Measurements from ENCODE around the gene DIDO1.

The DIDO1 gene

DNA sequence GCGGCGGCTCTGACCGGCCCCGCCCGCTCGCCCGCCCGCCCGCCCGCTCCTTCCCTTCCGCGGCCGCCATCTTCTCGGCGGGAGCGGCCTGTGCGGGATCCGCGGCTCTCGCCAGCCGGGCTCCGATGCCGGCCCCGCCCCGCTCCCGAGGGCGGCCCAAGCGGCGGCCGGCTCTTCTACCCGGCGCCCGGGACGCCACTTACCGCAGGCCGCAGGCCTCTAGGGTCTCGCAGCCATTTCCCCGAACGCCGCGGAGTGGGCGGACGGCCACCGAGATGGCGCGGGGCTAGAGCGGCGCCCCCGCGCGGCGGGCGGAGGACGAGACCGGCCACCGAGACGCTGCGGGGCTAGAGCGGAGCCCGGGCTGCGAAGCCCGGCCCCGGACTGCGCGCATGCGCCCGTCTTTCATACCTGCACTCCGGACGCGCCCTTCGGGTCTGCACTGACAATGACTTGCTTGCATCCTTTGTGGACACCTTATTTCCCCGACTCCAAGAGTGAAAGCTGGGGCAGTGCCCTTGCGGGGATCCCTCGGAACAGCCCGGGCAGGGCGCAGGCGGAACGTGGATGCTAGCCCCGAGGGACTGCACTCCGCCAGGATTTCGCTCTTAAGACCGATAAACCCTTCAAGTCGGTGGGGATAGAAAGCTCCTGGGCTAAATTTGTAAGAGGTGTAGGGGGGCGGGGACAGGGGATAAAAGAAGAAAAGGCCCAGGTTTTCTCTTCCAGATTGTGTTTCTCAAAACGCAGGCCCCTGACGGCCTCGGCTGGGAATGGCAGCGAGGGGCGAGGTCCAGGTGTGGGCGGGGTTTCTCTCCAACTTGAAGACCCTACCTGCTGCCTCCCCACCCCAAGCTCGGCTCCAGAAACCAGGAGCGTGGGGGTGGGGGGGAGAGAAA, at the start of gene DIDO1:
DIDO1 (minus strand) TSS at position 277 of the 899 bp plus-strand sequence.
- peak; percentile 90 for DNase-seq

DNA sequence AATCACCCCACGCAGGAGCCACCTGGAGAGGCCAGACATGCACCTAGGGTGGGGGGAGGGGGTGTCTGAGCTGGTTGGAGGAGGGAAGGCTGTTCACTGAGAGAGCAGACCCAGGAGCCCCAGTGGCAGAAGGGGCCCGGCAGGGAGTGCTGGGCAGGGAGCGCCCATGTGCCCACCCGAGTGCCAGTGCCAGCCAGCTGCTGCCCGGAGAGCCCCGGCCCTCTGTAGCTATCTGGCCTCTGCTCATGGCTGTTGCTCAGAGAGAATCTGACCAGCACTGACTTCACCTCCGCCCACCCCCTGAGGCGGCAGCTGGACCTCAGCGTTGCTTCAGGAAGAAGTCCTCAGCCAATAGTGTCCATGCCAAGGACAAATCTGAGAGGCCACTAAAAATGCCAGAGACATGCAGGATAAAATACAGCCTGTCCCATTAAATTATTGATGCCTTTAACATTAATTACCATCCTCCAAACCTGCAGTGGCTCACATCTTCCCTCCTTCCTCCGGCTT, 49.0 kb upstream of the DIDO1 start:
- DNase-seq: no peak

DNA sequence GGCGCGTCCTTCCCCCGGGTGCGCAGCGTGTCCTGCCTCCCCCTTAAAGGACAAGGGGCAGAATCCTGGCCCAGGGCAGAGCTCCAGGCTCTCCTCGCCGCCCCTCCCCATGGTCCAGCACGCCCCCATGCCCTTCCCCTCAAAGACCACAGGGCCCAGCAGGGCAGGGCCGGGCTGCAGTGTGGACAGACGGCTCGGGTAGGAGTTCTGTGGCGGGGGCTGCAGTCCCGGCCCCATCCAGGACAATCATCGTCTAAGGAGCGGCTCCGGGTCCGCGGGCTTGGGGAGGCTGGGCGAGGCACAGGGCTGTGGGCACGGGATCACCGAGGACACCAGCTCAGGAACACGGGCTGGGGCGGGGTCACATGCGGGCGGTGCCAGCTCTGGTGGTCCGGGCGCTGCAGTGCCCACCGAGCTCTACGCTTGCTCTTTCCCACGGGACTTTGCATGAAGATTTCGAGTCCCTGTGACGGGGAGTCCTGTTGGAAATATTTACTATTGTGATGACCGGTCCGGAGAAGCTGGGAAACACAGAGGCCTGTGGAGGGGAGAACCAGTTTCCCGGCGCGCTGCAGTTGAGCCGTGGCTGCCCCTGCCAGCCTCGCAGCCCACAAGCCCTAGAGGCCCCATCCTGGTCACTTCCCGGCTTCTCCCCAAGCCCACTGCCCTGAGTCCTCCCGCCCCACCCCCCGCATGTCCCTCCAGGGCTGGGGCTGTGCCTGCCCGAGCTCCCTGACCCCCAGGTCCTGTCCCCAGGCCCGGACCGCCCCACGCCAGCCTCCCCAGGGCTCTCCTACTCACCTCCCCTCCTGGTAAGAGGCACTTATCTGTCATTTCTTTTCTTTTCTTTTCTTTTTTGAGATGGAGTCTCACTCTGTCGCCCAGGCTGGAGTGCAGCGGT, 46.8 kb upstream of the DIDO1 start:
- DNase-seq: no peak

DNA sequence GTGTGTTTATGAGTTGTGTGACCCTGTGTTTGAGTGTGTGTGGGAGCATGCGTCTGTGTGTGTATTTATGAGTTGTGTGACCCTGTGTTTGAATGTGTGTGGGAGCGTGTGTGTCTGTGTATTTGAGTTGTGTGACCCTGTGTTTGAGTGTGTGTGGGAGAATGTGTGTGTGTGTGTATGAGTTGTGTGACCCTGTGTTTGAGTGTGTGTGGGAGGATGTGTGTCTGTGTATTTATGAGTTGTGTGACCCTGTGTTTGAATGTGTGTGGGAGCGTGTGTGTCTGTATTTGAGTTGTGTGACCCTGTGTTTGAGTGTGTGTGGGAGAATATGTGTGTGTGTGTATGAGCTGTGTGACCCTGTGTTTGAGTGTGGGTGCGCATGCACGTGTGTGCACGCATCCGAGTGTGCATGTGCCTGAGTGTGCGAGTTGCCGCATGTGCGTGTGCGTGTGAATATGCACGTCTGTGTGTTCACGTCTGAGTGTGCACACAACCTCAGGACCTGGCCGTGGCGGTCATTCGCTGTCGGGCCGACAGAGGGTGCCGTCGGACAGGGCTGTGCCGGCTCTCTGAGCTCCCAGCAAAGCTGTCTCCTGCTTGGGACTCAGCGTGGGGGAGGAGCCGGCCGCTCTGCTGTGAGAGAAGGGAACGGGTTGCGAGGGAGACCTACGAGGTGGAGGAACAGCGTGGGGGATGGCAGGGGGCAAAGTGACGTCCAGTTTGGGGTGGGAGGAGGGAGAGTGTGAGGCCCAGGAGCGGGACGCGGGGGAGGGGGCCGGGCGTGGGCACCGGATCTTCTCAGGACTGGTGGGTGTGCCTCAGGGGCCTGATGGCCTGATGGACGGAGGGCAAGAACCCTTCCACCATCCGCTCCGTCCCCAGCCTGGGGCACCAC, 45.9 kb upstream of the DIDO1 start:
- DNase-seq: peak; percentile 89

DNA sequence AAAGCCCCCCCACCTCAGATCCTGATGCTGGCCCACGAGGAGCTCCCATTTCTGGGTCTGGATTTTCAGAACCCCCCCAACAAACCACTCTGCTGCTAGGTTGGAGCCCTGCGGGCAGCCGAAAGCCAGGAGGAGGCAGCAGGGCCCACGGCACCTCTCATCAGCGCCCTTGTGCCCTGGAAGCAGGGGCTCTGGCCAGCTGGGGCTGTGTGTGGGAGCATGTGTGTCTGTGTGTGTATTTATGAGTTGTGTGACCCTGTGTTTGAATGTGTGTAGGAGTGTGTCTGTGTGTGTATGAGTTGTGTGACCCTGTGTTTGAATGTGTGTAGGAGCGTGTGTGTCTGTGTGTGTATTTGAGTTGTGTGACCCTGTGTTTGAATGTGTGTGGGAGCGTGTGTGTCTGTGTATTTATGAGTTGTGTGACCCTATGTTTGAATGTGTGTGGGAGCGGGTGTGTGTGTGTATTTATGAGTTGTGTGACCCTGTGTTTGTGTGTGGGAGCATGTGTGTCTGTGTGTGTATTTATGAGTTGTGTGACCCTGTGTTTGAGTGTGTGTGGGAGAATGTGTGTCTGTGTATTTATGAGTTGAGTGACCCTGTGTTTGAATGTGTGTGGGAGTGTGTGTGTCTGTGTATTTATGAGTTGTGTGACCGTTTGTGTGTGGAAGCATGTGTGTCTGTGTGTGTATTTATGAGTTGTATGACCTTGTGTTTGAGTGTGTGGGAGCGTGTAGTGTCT, 45.1 kb upstream of the DIDO1 start:
- no peak for DNase-seq

DNA sequence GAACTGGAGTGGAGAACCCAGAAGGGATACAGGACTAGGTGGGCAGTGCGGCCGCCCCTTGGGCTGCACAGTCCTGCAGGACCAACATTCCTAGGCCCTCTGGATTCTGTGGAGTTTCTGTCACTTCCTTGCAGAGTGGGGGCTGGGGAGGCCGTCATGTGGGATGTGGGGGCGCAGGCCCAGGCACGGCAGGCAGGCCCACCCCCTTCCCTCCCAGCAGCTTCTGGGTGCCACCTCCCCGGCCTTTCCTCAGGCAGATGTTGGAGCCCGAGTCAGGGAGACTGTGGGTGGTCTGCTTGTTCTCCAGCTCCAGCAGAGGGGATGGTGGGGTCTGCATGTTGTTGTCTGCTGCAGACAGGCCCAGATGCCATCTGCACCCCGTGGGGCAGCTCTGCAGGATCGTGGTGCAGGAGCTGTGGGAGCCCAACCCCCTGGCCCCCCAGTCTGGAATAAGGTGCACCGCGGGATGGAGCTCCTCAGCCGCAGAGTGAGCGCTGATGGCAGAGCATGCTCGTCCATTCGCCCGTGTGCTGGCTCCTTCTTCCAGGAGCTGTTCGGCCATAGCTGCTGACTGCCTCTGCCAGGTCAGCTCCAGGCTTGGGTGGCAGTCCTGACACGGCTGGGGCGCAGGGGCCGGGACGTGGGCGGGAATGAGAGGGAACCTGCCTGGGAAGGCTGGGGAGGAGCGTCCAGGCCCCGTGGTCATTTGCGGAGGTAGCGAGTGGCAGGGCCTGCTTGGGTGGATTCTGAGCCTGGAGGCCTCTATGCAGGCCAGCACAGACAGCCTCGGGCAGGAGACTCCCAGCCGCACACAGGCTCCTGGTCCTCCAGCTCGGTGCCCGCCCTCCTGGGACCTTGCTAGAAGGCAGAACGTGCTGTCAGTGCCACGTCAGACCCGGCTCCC, 44.3 kb upstream of the DIDO1 start:
- no peak for DNase-seq

DNA sequence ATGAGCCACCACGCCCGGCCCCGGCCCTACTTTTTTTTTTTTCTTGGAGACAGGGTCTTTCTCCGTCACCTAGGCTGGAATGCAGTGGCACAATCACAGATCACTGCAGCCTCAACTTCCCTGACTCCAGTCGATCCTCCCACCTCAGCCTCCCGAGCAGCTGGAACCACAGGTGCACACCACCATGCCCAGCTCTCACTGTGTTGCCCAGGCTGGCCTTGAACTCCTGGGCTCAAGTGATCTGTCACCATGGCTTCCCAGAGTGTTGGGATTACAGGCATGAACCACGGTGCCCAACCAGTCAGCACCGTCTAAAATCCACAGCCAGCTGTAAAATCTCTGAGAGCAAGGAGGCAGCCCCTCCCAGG, 43.6 kb upstream of the DIDO1 start:
- no peak for DNase-seq

DNA sequence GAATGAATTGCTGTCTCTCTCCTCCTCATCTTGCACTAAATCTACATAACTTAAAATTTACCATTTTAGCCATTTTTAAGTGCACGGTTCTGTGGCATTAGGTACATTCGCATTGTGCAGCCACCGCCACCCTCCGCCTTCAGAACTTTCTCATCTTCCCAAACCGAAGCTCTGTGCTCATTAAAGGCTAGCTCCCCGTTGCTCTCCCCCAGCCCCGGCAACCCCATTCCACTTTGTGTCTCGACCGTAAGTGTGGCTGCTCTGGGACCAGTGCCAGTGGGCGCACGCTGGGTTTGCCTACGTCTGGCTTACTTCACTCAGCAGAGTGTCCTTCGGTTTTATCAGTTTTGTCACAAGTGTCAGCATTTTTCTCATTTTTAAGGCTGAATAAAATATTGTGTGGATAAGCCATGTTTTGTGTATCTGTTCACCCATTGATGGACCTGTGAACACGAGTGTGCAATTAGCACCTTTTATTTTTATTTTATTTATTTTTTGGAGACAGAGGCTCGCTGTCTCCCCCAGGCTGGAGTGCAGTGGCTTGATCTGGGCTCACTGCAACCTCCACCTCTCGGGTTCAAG, 43.0 kb upstream of the DIDO1 start:
- no peak for DNase-seq

DNA sequence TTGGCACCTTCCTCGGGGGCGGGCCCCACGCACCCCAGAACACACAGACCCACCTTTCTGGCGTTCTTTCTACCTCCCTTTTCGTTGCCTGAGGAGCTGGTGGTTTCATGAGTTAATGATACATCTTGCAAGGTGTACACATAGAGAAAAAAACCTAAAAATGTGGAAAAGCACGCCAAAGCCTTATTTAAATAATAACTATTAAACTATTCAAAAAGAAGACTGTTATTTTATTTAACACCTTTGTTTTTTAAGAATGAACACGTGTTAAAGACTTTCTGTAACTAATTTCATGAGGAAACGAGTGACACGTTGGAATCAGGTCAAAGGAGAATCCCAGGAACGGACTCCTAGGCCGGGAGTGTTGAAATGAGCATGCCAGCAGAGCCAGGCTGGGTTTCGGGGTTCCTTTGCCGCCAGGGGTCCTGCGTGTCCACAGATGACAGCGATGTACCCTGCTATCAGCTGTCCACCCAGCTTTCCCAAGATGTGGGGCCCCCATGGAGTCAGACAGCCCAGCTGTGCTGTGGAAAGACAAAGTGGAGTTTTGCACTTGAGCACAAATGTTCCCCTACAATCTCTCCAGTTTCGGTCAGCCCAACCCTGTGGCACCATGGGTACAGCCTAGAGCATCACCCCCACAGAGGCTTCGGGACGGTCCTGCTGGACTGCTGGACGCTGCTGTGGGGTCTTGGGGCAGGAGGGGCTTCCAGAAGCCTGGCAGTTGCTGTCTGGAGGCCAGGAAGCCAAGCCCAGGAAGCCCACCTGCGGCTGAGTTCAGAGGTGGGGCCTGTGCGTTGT, 42.3 kb upstream of the DIDO1 start:
- no peak for DNase-seq

DNA sequence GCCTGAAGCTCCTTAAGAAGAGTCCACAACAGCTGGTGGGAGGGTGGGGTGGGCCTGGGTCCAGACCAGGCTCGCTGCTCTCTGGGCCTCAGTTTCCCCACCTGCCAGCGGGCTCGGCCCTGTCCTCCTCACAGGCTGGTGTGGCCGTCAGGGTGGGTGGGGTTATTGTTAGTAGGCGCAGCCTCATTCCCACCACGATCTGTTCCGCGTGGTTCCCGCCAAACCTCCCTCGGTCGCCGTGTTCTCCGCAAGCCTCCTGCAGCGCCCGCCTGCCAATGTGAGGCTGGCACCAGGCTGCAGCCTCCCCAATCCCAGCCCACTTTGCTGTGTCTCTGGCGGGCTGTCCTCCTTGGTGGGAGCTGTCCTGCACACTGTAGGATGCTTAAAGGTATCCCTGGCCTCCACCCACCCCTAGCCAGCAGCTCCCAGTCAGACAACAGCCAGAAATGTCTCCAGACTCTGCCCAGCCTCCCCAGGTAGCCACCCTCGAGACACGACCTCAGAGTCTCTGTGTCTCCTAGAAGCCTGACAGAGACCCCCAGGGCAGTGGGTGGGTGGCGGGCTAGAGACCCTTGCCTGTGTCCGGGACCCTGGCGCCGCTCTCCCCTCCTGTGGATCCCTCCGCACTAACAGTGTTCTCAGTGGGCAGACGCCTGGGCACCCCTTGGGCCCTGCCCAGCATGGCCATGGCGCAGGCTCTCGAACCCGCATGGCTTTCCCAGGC, 41.5 kb upstream of the DIDO1 start:
- DNase-seq: no peak

DNA sequence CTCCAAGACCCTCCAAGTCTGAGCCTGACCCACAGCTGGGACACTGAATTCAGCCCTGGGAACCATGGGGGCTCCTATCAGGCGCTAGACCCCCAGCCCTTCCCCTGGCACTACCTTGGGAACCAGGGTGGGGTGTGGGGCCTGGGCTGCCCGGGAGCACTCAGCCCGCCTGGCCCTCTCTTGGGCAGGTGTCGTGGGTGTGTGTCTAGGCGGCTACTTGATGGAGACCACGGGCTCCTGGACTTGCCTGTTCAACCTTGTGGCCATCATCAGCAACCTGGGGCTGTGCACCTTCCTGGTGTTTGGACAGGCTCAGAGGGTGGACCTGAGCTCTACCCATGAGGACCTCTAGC, 40.8 kb upstream of the DIDO1 start:
- no peak for DNase-seq

DNA sequence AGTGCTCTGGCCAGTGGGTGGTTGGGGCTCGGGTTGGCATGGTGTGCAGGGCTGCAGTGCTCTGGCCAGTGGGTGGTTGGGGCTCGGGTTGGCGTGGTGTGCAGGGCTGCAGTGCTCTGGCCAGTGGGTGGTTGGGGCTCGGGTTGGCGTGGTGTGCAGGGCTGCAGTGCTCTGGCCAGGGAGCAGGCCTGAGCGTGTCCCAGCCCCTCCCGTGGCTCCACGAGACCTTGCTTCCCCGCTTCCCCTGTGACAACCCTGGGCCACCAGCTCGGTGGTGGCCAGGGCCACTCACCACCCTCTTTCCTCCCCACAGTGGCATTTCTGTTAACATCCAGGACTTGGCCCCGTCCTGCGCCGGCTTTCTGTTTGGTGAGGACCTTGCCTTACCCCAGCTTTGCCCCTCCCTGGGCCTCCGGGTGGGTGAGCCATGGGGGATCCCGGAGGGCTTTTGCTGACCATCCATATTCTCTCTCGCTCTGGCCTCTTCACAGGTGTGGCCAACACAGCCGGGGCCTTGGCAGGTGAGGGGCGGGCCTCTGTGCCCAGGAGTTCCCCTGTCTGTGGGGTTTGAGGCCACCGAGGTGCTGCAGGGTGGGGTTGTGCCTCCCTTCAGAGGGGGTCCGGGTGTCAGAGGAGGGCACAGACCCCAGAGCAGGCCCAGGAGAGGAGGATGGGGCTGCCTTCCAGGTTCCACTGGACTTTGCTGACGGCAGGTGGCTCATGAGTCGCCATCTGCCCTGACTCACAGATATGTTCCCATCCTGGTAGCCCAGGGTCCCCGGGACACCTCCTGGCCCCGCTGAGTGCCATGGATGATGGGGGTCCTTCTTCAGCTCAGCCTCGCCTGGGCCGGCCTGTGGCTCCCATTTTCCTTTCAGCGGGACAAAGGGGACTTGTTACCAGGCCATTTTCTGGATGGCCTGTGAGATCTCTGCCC, 40.2 kb upstream of the DIDO1 start:
- no peak for DNase-seq

DNA sequence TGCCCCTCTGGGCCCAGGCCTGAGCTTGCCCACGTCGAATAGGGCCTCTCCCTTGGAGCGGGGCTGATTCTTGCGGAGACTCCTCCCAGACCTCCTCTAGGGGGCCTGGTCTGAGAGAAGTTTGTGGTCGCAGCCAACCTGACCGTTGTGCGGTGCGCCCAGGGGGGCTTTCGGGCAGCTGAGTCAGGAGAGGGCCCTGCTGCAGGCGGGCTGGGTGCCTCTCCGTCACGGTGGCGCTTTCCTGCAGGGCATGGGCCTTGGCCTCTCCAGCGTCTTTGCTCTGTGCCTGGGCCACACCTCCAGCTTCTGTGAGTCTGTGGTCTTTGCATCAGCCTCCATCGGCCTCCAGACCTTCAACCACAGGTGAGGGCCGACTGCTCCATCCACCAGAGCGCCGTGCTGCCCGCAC, 39.1 kb upstream of the DIDO1 start:
- DNase-seq: no peak

DNA sequence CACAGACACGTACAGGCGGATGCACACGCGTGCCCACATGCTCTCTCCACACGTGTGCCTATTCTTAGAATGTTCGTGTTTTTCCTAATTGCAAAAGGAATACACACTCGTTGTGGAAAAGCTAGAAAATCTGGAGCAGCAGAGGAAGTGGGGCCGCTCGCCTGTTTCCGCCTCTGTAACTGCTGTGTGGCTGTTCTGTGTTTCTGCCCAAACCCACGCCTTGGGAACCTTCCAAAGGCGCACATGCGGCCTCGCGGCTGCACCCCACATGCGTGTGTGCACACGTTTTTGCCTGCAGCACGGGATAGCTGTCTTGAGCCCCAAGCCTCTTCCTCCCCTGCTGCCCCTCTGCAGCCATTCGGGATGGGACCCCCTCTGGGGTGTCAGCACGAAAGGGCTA, 38.4 kb upstream of the DIDO1 start:
- DNase-seq: no peak

DNA sequence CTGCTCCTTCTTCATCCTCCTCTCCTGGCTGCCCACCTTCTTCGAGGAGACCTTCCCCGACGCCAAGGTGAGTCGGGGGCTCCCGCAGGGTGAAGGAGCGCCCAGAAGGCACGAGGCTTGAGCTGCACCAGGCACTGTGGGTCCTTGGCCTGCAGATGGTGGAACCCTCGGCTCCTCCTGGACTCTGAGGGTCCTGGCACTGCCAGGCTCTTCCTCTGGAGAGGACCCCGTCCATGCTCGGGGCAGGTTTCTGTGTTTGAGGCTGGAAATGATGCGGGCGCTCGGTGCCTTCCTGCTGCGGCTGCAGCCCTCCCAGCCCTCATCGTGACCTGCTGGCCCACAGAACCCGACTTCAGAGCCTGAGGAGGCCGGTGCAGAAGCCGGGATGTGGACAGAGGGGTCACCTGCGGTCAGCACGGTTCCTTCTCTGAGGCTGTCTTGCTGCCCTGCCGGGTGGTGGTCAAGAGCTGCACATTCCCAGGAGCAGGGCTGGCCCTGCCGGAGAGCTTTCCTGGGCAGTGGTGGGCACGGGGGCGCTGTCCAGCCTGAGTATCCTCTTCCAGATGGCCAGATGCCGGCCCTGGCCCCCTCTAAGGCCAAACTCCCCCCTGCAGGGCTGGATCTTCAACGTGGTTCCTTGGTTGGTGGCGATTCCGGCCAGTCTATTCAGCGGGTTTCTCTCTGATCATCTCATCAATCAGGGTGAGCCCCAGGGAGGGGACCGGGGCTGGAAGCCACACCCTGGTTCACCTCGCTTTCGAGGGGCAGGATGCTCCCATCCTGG, 37.5 kb upstream of the DIDO1 start:
- no peak for DNase-seq

DNA sequence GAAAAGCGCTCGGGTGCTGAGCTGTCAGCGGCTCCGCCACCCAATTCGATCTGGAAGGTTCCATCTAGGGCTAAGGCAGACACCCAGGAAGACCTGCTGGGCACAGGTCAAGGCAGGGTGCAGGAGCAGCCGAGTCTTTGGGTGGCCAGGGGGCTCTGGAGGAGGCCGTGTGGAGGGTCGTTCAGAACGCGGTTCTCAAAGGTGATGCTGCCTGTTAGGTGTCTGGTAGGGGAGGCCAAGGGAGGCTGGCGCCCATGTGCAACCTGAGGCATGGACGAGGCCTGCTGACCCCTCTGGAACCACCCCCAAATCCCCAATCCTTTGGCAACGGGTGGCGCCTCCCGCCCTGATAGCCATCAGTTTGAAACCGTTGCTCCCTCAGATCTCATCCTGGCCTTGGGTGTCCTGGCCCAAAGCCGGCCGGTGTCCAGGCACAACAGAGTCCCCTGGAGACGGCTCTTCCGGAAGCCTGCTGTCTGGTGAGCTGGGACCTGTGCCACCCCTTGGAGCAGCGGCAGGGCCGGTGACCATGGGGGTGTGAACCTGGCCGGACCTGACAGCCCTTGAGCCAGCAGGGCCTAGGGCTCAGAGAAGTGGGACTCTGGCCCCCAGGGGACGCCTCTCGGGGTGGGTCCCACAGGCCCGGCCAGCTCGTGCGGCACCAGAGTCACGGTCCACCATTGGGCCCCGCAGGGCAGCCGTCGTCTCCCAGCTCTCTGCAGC, 36.7 kb upstream of the DIDO1 start:
- DNase-seq: no peak
